CD4-positive, CD25-positive, alpha-beta regulatory T cell (primary cell): ENCODE results near the gene CFAP299. TPM values are rescaled to one million over a fixed set of nuclear protein-coding genes. Genes with fewer than 3 reads are reported as not detected.
A peak's percentile ranks its signal among the peaks of the same experiment; 100 is the strongest.

ENCODE experiments used
- ATAC-seq, 2 donors: fragments of 150-1000 bp; cut with Tn5 transposase; one replicate each; pipeline ENCODE4 v1.10.0; 2021; ENCODE audit warnings: low read depth in 2 of 2, moderate number of reproducible peaks in 2 of 2, moderate library complexity in 1 of 2
- DNase-seq, 3 donors: peaks; one replicate each; pipeline versions ENCODE4 v3.0.0 to v3.0.0-alpha.2; 2012 to 2022; ENCODE audit warnings: mixed read lengths in 1 of 3
- H3K27ac ChIP-seq: one replicate; pipeline ENCODE4 v1.7.0; 2013; ENCODE audit warnings: mild to moderate bottlenecking, low read length; ENCODE audit not compliant: insufficient read depth, poor library complexity, severe bottlenecking
- H3K27me3 ChIP-seq: one replicate; pipeline ENCODE4 v1.7.0; 2013; ENCODE audit warnings: low read length; ENCODE audit not compliant: control insufficient read depth, insufficient read depth
- H3K36me3 ChIP-seq: one replicate; pipeline ENCODE4 v1.7.0; 2013; ENCODE audit warnings: mild to moderate bottlenecking, low read length, moderate library complexity; ENCODE audit not compliant: control insufficient read depth, insufficient read depth
- H3K4me1 ChIP-seq: 2 replicates; pipeline ENCODE4 v1.7.0; 2013; ENCODE audit warnings: mild to moderate bottlenecking, low read length; ENCODE audit not compliant: insufficient read depth, control insufficient read depth, poor library complexity, severe bottlenecking
- H3K4me3 ChIP-seq: one replicate; pipeline ENCODE4 v1.7.0; 2013; ENCODE audit warnings: low read depth, mild to moderate bottlenecking, low read length, moderate library complexity
- H3K9me3 ChIP-seq, 2 experiments: 1 replicate in 1 of 2; 2 replicates in 1 of 2; pipeline ENCODE4 v1.7.0; 2013; ENCODE audit warnings: low read length in 2 of 2, mild to moderate bottlenecking in 1 of 2, moderate library complexity in 1 of 2; ENCODE audit not compliant: control insufficient read depth in 2 of 2
- H3K27ac Mint-ChIP-seq, 3 donors: one replicate each; pipeline ENCODE4 v1.8.0; 2020 to 2022; ENCODE audit warnings: mild to moderate bottlenecking in 3 of 3, mixed read lengths in 3 of 3, moderate library complexity in 2 of 3
- H3K27me3 Mint-ChIP-seq: one replicate; pipeline ENCODE4 v1.8.0; 2022; ENCODE audit warnings: mild to moderate bottlenecking, mixed read lengths
- H3K36me3 Mint-ChIP-seq: one replicate; pipeline ENCODE4 v1.8.0; 2020; ENCODE audit warnings: mixed read lengths
- H3K4me1 Mint-ChIP-seq, 4 donors: one replicate each; pipeline ENCODE4 v1.8.0; 2020 to 2022; ENCODE audit warnings: mixed read lengths in 4 of 4, mild to moderate bottlenecking in 1 of 4
- H3K4me3 Mint-ChIP-seq, 4 donors: one replicate each; pipeline ENCODE4 v1.8.0; 2020 to 2022; ENCODE audit warnings: mild to moderate bottlenecking in 4 of 4, mixed read lengths in 4 of 4, moderate library complexity in 3 of 4
- H3K9me3 Mint-ChIP-seq, 7 donors: one replicate each; pipeline ENCODE4 v1.8.0; 2020 to 2022; ENCODE audit warnings: mixed read lengths in 7 of 7, mild to moderate bottlenecking in 3 of 7, moderate library complexity in 2 of 7
- polyA plus RNA-seq, 4 donors: library from polyadenylated mRNA; unstranded; fragments of 300-500 nt; fragmentation: Illumina TruSeq; gene quantifications; one replicate each; pipeline ENCODE4 v1.2.3, GENCODE V29; 2021
- total RNA-seq: library from RNA; stranded (reverse); gene quantifications from one replicate; pipeline ENCODE4 v1.2.3, GENCODE V29; 2022

CFAP299 gene
- total and polyA plus RNA-seq, 5 donors from 2014 or later = not detected

GRCh38 chr4:80610845-80611677 is 275.5 kb downstream of the CFAP299 start:
- Histone ChIP-seq H3K9me3 (no peaks in the 10 kb centered on the region), H3K36me3 (no peaks in the 10 kb centered on the region), H3K27ac (no peak overlapping the region), H3K27me3 (peaks cover 2% of the 10 kb centered on the region), H3K4me1 (no peaks in the 10 kb centered on the region), H3K4me3 (no peak overlapping the region)
- Mint-ChIP-seq H3K27me3 (no peaks in the 10 kb centered on the region), H3K4me3 (no peak overlapping the region), H3K27ac (no peak overlapping the region), H3K9me3 (peaks cover 0 to 4% (median 0%) of the 10 kb centered on the region in 7 donors), H3K4me1 (peaks cover 0 to 20% (median 13%) of the 10 kb centered on the region in 4 donors), H3K36me3 (peaks cover 4% of the 10 kb centered on the region)
- DNase-seq (no peak), ATAC-seq (no peak)

- H3K27ac ChIP-seq = no peak overlapping the region
- no peaks in the 10 kb centered on the region for H3K27me3 Mint-ChIP-seq
- H3K4me1 Mint-ChIP-seq = peaks cover 0 to 20% (median 13%) of the 10 kb centered on the region in 4 donors
- H3K27ac Mint-ChIP-seq = no peak overlapping the region
- H3K27me3 ChIP-seq = peaks cover 2% of the 10 kb centered on the region
- H3K9me3 Mint-ChIP-seq = peaks cover 0 to 3% (median 0%) of the 10 kb centered on the region in 7 donors
- no peak overlapping the region for H3K4me3 Mint-ChIP-seq
- H3K4me3 ChIP-seq = no peak overlapping the region
- ATAC-seq (no peak), DNase-seq (no peak)
- no peaks in the 10 kb centered on the region for H3K4me1 ChIP-seq
- no peaks in the 10 kb centered on the region for H3K36me3 ChIP-seq
- H3K9me3 ChIP-seq = no peaks in the 10 kb centered on the region
- H3K36me3 Mint-ChIP-seq = peaks cover 4% of the 10 kb centered on the region
These were observed 276.1 kb downstream of the CFAP299 start for GRCh38 chr4:80611678-80611979.

- Histone ChIP-seq H3K9me3 (no peaks in the 10 kb centered on the region), H3K27me3 (peaks cover 2% of the 10 kb centered on the region), H3K4me3 (no peak overlapping the region), H3K4me1 (no peaks in the 10 kb centered on the region), H3K27ac (no peak overlapping the region), H3K36me3 (no peaks in the 10 kb centered on the region)
- Mint-ChIP-seq H3K4me1 (peaks cover 3 to 21% (median 13%) of the 10 kb centered on the region in 4 donors), H3K4me3 (no peak overlapping the region), H3K9me3 (peaks cover 0 to 1% (median 0%) of the 10 kb centered on the region in 7 donors), H3K36me3 (peaks cover 4% of the 10 kb centered on the region), H3K27ac (no peak overlapping the region), H3K27me3 (no peaks in the 10 kb centered on the region)
- ATAC-seq (no peak), DNase-seq (no peak)
These were observed 277.9 kb downstream of the CFAP299 start for GRCh38 chr4:80613470-80613869.

GRCh38 chr4:80614319-80614718 is 278.8 kb downstream of the CFAP299 start:
- no peak for DNase-seq
- ATAC-seq = no peak
- peaks cover 3 to 21% (median 13%) of the 10 kb centered on the region in 4 donors for H3K4me1 Mint-ChIP-seq
- H3K36me3 ChIP-seq = no peaks in the 10 kb centered on the region
- H3K4me3 Mint-ChIP-seq = peak overlapping the region in 1 of 4 donors; percentile 61
- H3K27ac ChIP-seq = no peak overlapping the region
- H3K4me3 ChIP-seq = no peak overlapping the region
- H3K27ac Mint-ChIP-seq = no peak overlapping the region
- H3K9me3 ChIP-seq = no peaks in the 10 kb centered on the region
- peaks cover 0 to 1% (median 0%) of the 10 kb centered on the region in 7 donors for H3K9me3 Mint-ChIP-seq
- peaks cover 4% of the 10 kb centered on the region for H3K36me3 Mint-ChIP-seq
- H3K27me3 Mint-ChIP-seq = no peaks in the 10 kb centered on the region
- H3K4me1 ChIP-seq = no peaks in the 10 kb centered on the region
- peaks cover 2% of the 10 kb centered on the region for H3K27me3 ChIP-seq

GRCh38 chr4:80615099-80615498 is 279.6 kb downstream of the CFAP299 start:
- H3K4me1 Mint-ChIP-seq = peaks cover 3 to 21% (median 12%) of the 10 kb centered on the region in 4 donors
- Histone ChIP-seq H3K9me3 (no peaks in the 10 kb centered on the region), H3K36me3 (no peaks in the 10 kb centered on the region), H3K4me1 (no peaks in the 10 kb centered on the region), H3K27ac (no peak overlapping the region), H3K4me3 (no peak overlapping the region), H3K27me3 (peaks cover 2% of the 10 kb centered on the region)
- no peak overlapping the region for H3K27ac Mint-ChIP-seq
- H3K36me3 Mint-ChIP-seq = peaks cover 4% of the 10 kb centered on the region
- DNase-seq = no peak
- no peaks in the 10 kb centered on the region for H3K27me3 Mint-ChIP-seq
- no peak for ATAC-seq
- H3K4me3 Mint-ChIP-seq = no peak overlapping the region
- peaks cover 0 to 1% (median 0%) of the 10 kb centered on the region in 7 donors for H3K9me3 Mint-ChIP-seq

- Histone ChIP-seq H3K4me1 (no peaks in the 10 kb centered on the region), H3K27ac (no peak overlapping the region), H3K9me3 (peaks cover 4 to 9% of the 10 kb centered on the region in 2 experiments), H3K36me3 (no peaks in the 10 kb centered on the region), H3K4me3 (no peak overlapping the region), H3K27me3 (no peaks in the 10 kb centered on the region)
- peak in 1 of 3 donors; percentile 2 for DNase-seq
- ATAC-seq = no peak
- Mint-ChIP-seq H3K4me3 (no peak overlapping the region), H3K4me1 (peaks cover 3 to 6% (median 4%) of the 10 kb centered on the region in 4 donors), H3K27me3 (peaks cover 11% of the 10 kb centered on the region), H3K27ac (no peak overlapping the region), H3K36me3 (peaks cover 5% of the 10 kb centered on the region), H3K9me3 (peaks cover 0 to 14% (median 5%) of the 10 kb centered on the region in 7 donors)
These were observed 283.6 kb downstream of the CFAP299 start for GRCh38 chr4:80619070-80619674.

- Histone ChIP-seq H3K9me3 (no peaks in the 10 kb centered on the region), H3K4me3 (no peak overlapping the region), H3K27ac (no peak overlapping the region), H3K27me3 (no peaks in the 10 kb centered on the region), H3K4me1 (no peaks in the 10 kb centered on the region), H3K36me3 (no peaks in the 10 kb centered on the region)
- Mint-ChIP-seq H3K9me3 (peaks cover 0 to 7% (median 0%) of the 10 kb centered on the region in 7 donors), H3K36me3 (no peaks in the 10 kb centered on the region), H3K27me3 (peaks cover 4% of the 10 kb centered on the region), H3K27ac (no peak overlapping the region), H3K4me1 (no peaks in the 10 kb centered on the region), H3K4me3 (no peak overlapping the region)
- no peak for DNase-seq
- ATAC-seq = no peak
These were observed 296.3 kb downstream of the CFAP299 start for GRCh38 chr4:80631861-80632260.
